Omental fat pad (tissue), 4 donors: ENCODE measurements around the gene NCAN. TPM values are rescaled to one million over a fixed set of nuclear protein-coding genes. Genes with fewer than 3 reads are reported as not detected.

Experiments
- ATAC-seq: fragments of 150-250 bp; one replicate; pipeline ENCODE4 v1.9.1; 2016; ENCODE audit warnings: mild to moderate bottlenecking, moderate library complexity; ENCODE audit not compliant: low FRiP score
- DNase-seq: peaks from one replicate; pipeline ENCODE4 v3.0.0-alpha.2; 2019; ENCODE audit warnings: low spot score
- CTCF ChIP-seq, 3 donors: fragments of 450-650 bp; IDR thresholded peaks; one replicate each; pipeline ENCODE4 v1.5.1; 2016 to 2017; ENCODE audit warnings: antibody characterized with exemption in 3 of 3, mild to moderate bottlenecking in 3 of 3, moderate library complexity in 2 of 3
- total RNA-seq, 4 donors: library from RNA; depleted of rRNA; stranded (reverse); fragments of >200 nt; gene quantifications; one replicate each; pipeline ENCODE4 v1.1.0, GENCODE V29; 2016

The NCAN gene
- total RNA-seq, 4 donors from 2014 or later: not detected

DNA sequence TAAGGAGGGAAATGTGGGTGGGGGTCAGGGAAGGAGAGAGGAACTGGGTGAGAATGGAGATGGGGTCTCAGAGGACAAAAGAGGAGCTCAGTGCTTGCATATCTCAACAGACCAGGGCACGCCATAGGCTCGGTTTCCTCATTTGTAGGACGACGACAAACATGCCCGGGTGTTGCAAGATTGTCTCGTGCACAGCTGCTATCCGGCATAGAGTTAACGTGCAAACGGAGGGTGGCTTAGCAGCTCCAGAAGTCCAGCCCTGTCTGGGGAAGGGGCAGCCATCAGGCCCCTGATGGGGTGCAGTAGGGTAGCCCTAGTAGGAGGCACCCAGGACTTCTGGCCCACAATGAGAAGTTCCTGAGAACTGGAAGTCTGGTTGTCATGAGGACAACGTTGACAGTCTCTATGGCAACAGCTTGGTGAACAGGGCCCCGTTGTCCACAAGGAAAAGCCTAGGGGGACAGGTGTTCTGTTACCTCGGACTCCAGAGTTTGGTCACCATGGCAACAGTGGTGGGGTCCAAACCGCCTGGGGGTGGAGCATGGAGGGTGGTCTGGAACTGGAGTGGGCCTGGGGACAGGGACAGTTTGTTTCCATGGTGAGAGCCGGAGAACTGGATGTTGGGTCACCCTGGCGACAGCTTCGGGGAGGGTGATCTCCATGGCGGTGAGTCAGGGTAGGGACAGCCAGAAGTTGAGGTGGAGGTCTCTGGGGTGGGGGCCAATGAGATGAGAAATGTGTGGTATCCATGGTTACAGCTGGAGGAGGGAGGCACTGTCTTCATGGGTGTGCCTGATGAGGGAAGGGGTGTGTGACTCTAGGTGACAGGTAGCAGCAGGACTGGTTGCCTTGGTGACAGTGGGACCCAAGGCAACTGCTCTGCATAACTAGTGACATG lies 44.6 kb downstream of the NCAN start:
- no peak for TF ChIP-seq CTCF (IDR thresholded peaks at IDR 0.05)
- ATAC-seq (no peak), DNase-seq (no peak)

DNA sequence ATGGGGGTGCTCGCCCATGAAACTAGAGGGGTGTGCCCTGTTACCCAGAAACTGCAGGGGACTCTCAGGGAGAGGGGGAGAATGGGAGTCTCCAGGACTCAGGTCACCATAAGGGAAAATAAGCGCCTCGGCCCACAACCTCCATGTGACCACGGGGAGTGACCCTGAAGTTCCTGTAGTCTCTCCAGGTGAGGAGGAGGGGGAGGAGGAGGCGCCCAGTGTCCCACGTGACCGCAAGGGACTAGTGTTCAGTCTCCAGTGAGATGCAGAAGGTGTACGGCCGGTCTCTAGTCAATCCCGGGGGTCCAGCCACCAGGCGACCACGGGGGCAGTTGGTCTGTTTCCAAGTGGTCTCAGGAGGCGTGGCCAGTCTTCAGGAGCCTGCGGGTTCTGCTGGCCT lies 45.4 kb downstream of the NCAN start:
- TF ChIP-seq CTCF (IDR thresholded peaks at IDR 0.05): no peak
- no peak for DNase-seq

GRCh38 chr19:19257836-19258588 lies 46.3 kb downstream of the NCAN start:
- no peak for TF ChIP-seq CTCF (IDR thresholded peaks at IDR 0.05)
- DNase-seq (no peak), ATAC-seq (no peak)

More for the DNA sequence above, 45.4 kb downstream of the NCAN start:
- ATAC-seq: no peak

GRCh38 chr19:19258589-19259338 lies 47.0 kb downstream of the NCAN start:
- ATAC-seq (no peak), DNase-seq (no peak)
- no peak for TF ChIP-seq CTCF (IDR thresholded peaks at IDR 0.05)

DNA sequence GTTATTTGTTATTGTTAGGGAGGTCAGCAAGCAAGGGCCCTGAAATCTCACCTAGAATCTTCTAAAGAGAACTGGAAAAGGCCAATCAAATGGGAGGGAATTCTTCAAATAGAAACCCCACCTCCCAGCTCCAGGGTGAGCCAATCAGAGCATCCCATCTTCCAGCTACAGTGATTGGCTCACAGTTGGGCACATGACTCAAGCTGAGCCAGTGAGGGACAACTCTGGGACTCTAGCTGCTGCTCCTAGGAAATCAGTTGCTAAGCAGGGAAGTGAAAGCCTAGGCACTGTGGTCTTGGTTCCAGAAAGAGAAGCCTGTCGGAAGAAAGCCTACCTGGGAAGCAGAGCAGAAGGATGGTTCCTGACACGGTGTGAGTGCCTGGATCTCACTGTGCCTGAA lies 48.0 kb downstream of the NCAN start:
- DNase-seq (no peak), ATAC-seq (no peak)
- TF ChIP-seq CTCF (IDR thresholded peaks at IDR 0.05): no peak

DNA sequence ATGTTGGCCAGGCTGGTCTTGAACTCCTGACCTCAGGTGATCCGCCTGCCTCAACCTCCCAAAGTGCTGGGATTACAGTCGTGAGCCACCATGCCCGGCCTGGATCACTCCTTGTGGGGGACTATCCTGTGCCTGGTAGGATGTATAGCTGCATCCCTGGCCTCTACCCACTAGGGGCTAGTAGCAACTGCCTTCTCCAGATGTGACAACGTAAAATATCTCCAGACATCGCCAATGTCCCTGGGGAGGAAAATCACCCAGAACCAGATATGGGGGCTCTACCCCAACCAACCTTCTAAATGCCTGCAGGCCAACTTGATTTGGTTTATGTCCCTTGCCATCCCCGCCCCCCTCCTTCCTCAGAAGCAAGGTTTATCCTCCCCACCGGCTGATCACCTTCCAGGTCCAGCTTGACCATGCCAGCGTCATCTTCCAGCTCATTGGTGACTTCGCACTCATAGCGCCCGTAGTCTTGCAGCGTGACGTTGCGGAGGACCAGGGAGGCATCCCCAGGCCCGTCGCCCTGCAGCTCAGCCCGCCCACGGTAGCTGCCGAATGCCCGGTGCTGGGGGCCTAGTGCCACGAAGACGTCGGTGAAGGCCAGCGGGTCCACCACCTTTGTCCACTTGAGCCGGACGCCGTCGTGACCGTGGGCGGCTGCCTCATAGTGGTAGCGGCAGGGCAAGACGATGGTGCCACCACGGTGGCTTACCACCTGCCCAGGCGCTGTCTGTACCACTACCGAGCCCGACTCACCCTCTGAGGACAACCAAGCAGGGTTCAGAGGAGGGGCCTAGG lies 48.9 kb downstream of the NCAN start:
- DNase-seq (no peak), ATAC-seq (no peak)
- no peak for TF ChIP-seq CTCF (IDR thresholded peaks at IDR 0.05)
